GM21619 (cell line): Measurements from ENCODE around the gene RAMP2.
A peak's percentile ranks its signal among the peaks of the same experiment; 100 is the strongest.
"Not testable (repeated sequence)": the region's sequence is repeated elsewhere in the genome, so short reads cannot be mapped to it uniquely, and the experiment has no call there.

Source experiments
- ATAC-seq: cut with Tn5 transposase; IDR thresholded peaks from one replicate; pipeline ENCODE4 v1.9.1; 2021; ENCODE audit not compliant: unreplicated experiment

The RAMP2 gene

GRCh38 chr17:42768006-42768405 is 7.0 kb downstream of the RAMP2 start:
- not testable (repeated sequence) for ATAC-seq

GRCh38 chr17:42769964-42770363 is 8.9 kb downstream of the RAMP2 start:
- ATAC-seq, result not testable (repeated sequence)

GRCh38 chr17:42772945-42773289 is 11.9 kb downstream of the RAMP2 start:
- no peak for ATAC-seq

- ATAC-seq, result peak; percentile 69
Observed at GRCh38 chr17:42773290-42774035, 12.4 kb downstream of the RAMP2 start, which contains the start of gene VPS25. VPS25 (plus strand) TSS chr17:42773449; CDS start chr17:42773476, 27 bp downstream.

GRCh38 chr17:42774066-42774745 is 13.2 kb downstream of the RAMP2 start:
- no peak for ATAC-seq

- no peak for ATAC-seq
Observed at GRCh38 chr17:42775534-42776098, 14.6 kb downstream of the RAMP2 start.

GRCh38 chr17:42778570-42778969 is 17.5 kb downstream of the RAMP2 start:
- ATAC-seq, result no peak

- no peak for ATAC-seq
Observed at GRCh38 chr17:42779304-42779935, 18.4 kb downstream of the RAMP2 start.

GRCh38 chr17:42779936-42780850 is 19.2 kb downstream of the RAMP2 start, which contains the start of gene WNK4:
WNK4 (plus strand) TSS chr17:42780610; CDS start chr17:42780699, 89 bp downstream.
- ATAC-seq, result no peak

- ATAC-seq, result no peak
Observed at GRCh38 chr17:42780851-42781638, 20.0 kb downstream of the RAMP2 start.

- ATAC-seq, result no peak
Observed at GRCh38 chr17:42781639-42782165, 20.7 kb downstream of the RAMP2 start.

GRCh38 chr17:42782166-42783061 is 21.4 kb downstream of the RAMP2 start:
- ATAC-seq, result no peak

GRCh38 chr17:42783062-42783790 is 22.2 kb downstream of the RAMP2 start:
- no peak for ATAC-seq

GRCh38 chr17:42783791-42784138 is 22.7 kb downstream of the RAMP2 start:
- no peak for ATAC-seq

- ATAC-seq, result no peak
Observed at GRCh38 chr17:42784409-42784808, 23.4 kb downstream of the RAMP2 start.

GRCh38 chr17:42784811-42785592 is 24.0 kb downstream of the RAMP2 start:
- no peak for ATAC-seq

GRCh38 chr17:42787266-42787665 is 26.2 kb downstream of the RAMP2 start:
- ATAC-seq, result no peak
